ENCODE results near the gene DCTN2.
A peak's percentile ranks its signal among the peaks of the same experiment; 100 is the strongest.
"Not testable (repeated sequence)": the region's sequence is repeated elsewhere in the genome, so short reads cannot be mapped to it uniquely, and the experiment has no call there.

Gene DCTN2

GRCh38 chr12:57525615-57526383 lies 21.2 kb downstream of the DCTN2 start:
- no peak for DNase-seq

GRCh38 chr12:57524814-57525614 lies 22.0 kb downstream of the DCTN2 start:
- no peak for DNase-seq

- DNase-seq, result no peak
Measured at GRCh38 chr12:57523706-57524614, 23.0 kb downstream of the DCTN2 start.

- DNase-seq, result peak; percentile 61
Measured at GRCh38 chr12:57522887-57523705, 23.9 kb downstream of the DCTN2 start.

GRCh38 chr12:57522011-57522886 lies 24.7 kb downstream of the DCTN2 start, which contains the start of gene MBD6:
Gene MBD6, plus strand, starts transcription at chr12:57522824. Its CDS starts 1,480 bp downstream, at chr12:57524304.
- DNase-seq, result peak; percentile 97

GRCh38 chr12:57521525-57522010 lies 25.4 kb downstream of the DCTN2 start:
- DNase-seq, result peak; percentile 75

- peak; percentile 99 for DNase-seq
Measured at GRCh38 chr12:57520053-57520818, 26.8 kb downstream of the DCTN2 start, which contains the start of gene DDIT3. Gene DDIT3, minus strand, starts transcription at chr12:57520514. Its CDS starts 3,108 bp downstream, at chr12:57517406.

- peak; percentile 27 for DNase-seq
Measured at GRCh38 chr12:57519796-57520052, 27.3 kb downstream of the DCTN2 start.

- peak; percentile 47 for DNase-seq
Measured at GRCh38 chr12:57518920-57519795, 27.8 kb downstream of the DCTN2 start.

GRCh38 chr12:57518176-57518919 lies 28.6 kb downstream of the DCTN2 start:
- DNase-seq, result no peak

- not testable (repeated sequence) for DNase-seq
Measured at GRCh38 chr12:57517718-57518117, 29.3 kb downstream of the DCTN2 start.

- peak; percentile 59 for DNase-seq
Measured at GRCh38 chr12:57517187-57517586, 29.8 kb downstream of the DCTN2 start.

GRCh38 chr12:57516617-57517153 lies 30.3 kb downstream of the DCTN2 start:
- no peak for DNase-seq

GRCh38 chr12:57515934-57516541 lies 31.0 kb downstream of the DCTN2 start:
- no peak for DNase-seq

- no peak for DNase-seq
Measured at GRCh38 chr12:57515408-57515933, 31.5 kb downstream of the DCTN2 start.

- DNase-seq, result no peak
Measured at GRCh38 chr12:57514720-57515407, 32.1 kb downstream of the DCTN2 start.
